ENCODE data around the gene CDH26. TPM values are rescaled to one million over a fixed set of nuclear protein-coding genes. Genes with fewer than 3 reads are reported as not detected.

Gene CDH26
- total RNA-seq, 2 experiments from 2014 or later = 0.88 to 0.91 TPM

DNA sequence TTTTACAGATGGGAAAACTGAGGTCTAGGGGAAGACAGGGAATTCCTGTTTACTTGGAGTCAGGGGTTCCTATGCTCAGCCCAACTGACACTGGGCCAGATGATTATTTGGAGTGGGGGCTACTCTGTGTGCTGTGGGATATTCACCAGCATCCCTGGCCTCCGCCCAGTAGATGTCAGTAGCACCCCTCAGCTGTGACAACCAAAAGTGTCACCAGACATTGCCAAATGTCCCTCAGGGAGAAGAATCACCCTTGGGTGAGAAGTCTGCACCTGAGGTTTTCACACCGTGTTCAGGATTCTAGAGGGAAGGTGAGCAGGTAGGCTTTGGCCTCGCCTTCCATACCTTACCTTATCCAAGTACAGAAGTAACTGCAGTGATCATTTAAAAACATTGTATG is 27.6 kb downstream of the CDH26 start:
- Mint-ChIP-seq H3K9me3 (ENCODE audit: low read depth) (no peaks in the 10 kb centered on the region), H3K27ac (no peak overlapping the region), H3K4me1 (no peaks in the 10 kb centered on the region), H3K4me3 (no peak overlapping the region), H3K36me3 (ENCODE audit: low read depth) (peaks cover 2% of the 10 kb centered on the region), H3K27me3 (no peaks in the 10 kb centered on the region)
- ChIA-PET POLR2A (no interaction called here), CTCF (interaction anchor here (0.6 to 1.0 kb wide), 2 partner anchors 72 to 219 kb away, joined by 3 to 4 read pairs; no protein-coding TSS in a partner anchor)
- DNase-seq (peak; percentile 27), ATAC-seq (no peak)
- intact Hi-C loops (cut with DNase I, micrococcal nuclease) = no loop called here

GRCh38 chr20:59987135-59987534 is 28.9 kb downstream of the CDH26 start:
- DNase-seq (no peak), ATAC-seq (no peak)
- Mint-ChIP-seq H3K27me3 (no peaks in the 10 kb centered on the region), H3K4me1 (no peaks in the 10 kb centered on the region), H3K36me3 (ENCODE audit: low read depth) (peaks cover 2% of the 10 kb centered on the region), H3K27ac (no peak overlapping the region), H3K4me3 (no peak overlapping the region), H3K9me3 (ENCODE audit: low read depth) (no peaks in the 10 kb centered on the region)
- POLR2A ChIA-PET = no interaction called here
- intact Hi-C loops (cut with DNase I, micrococcal nuclease) = no loop called here
- CTCF ChIA-PET = no interaction called here

DNA sequence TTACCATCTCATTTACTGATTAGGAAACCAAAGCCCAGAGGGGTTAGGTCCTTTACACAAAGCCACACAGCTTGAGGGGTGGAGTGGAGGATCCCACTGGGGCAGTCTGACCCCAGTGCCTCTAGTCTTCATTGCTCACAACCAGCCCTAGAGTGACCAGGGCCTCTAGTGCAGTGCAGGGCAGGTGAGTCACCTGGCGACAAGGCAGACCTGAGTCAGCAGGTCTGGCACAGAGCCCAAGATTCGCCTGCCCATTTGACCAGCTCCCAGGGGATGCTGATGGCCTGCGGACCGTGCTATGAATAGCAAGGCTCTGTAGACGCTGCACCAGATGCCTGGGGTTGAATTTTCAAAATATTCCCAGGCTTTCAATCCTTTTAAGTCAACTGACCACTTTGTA is 29.9 kb downstream of the CDH26 start:
- no peak overlapping the region for H3K27ac Mint-ChIP-seq
- ChIA-PET POLR2A (no interaction called here), CTCF (interaction anchor here (0.8 kb wide), 1 partner anchor 29 kb away, joined by 4 read pairs; the partner anchor contains the start of gene CDH26)
- H3K36me3 Mint-ChIP-seq (ENCODE audit: low read depth) = peaks cover 2% of the 10 kb centered on the region
- ATAC-seq (no peak), DNase-seq (no peak)
- no peak overlapping the region for H3K4me3 Mint-ChIP-seq
- intact Hi-C loops (cut with DNase I, micrococcal nuclease) = no loop called here
- H3K27me3 Mint-ChIP-seq = no peaks in the 10 kb centered on the region
- H3K4me1 Mint-ChIP-seq = no peaks in the 10 kb centered on the region
- H3K9me3 Mint-ChIP-seq (ENCODE audit: low read depth) = no peaks in the 10 kb centered on the region

GRCh38 chr20:59992526-59993084 is 34.4 kb downstream of the CDH26 start:
- H3K4me1 Mint-ChIP-seq = peaks cover 3% of the 10 kb centered on the region
- POLR2A ChIA-PET = no interaction called here
- no peaks in the 10 kb centered on the region for H3K9me3 Mint-ChIP-seq (ENCODE audit: low read depth)
- H3K27me3 Mint-ChIP-seq = peaks cover 3% of the 10 kb centered on the region
- intact Hi-C loops (cut with DNase I, micrococcal nuclease) = no loop called here
- ATAC-seq (no peak), DNase-seq (no peak)
- CTCF ChIA-PET = no interaction called here
- peaks cover 5% of the 10 kb centered on the region for H3K36me3 Mint-ChIP-seq (ENCODE audit: low read depth)
- H3K27ac Mint-ChIP-seq = no peak overlapping the region
- no peak overlapping the region for H3K4me3 Mint-ChIP-seq

DNA sequence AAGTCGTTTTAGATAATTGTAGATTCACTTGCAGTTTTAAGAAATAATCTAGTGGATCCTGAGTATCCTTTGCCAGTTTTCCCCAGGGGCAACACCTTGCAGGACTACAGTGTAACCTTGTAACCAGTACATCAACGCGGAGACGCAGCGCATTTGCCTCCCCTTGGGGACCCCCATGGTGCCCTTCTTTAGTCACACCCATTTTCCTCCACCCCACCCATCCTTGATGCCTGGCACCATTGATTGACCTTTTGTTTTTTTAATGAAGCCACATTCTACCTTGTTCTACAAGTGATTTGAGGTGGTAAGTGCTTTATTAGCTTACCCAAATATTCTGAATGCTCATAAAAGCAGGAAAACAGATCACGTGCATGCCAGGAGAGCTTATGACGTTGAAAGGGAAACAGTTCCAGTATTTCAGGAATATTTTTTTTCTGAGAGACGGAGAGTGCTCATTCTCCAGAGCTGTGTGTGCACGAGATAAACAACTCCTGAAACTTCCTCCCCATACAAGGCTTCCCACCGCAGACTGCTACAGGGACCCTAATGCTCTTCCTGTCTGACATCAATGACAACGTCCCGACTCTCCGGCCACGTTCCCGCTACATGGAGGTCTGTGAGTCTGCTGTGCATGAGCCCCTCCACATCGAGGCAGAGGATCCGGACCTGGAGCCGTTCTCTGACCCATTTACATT is 35.7 kb downstream of the CDH26 start:
- Mint-ChIP-seq H3K27ac (no peak overlapping the region), H3K27me3 (peaks cover 3% of the 10 kb centered on the region), H3K4me3 (no peak overlapping the region), H3K36me3 (ENCODE audit: low read depth) (peaks cover 5% of the 10 kb centered on the region), H3K9me3 (ENCODE audit: low read depth) (no peaks in the 10 kb centered on the region), H3K4me1 (peaks cover 3% of the 10 kb centered on the region)
- POLR2A ChIA-PET = no interaction called here
- intact Hi-C loops (cut with DNase I, micrococcal nuclease) = no loop called here
- CTCF ChIA-PET = no interaction called here
- no peak for ATAC-seq
- no peak for DNase-seq

DNA sequence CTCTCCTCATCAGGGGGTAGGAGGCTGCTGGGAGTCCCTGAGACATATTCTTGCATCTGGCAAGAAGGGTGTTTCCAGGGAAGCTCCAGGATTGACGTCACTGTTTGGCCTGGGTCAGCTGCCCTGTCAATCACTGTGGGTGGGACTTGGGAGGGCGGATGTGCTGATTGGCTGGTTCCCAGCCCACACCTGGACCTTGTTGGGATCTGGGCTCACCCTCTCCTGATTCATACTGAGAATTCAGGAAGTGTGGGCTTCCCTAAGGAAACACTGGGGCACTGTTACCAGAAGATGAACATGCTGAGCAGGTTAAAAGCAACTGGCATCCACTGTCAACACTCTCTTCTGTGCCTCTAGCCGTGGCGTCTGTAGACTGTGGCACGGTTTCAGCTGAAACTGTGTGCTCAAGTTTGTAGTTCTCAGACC is 36.5 kb downstream of the CDH26 start:
- H3K9me3 Mint-ChIP-seq (ENCODE audit: low read depth) = no peaks in the 10 kb centered on the region
- ATAC-seq (no peak), DNase-seq (no peak)
- peaks cover 5% of the 10 kb centered on the region for H3K36me3 Mint-ChIP-seq (ENCODE audit: low read depth)
- ChIA-PET CTCF (no interaction called here), POLR2A (no interaction called here)
- H3K4me3 Mint-ChIP-seq = no peak overlapping the region
- no peak overlapping the region for H3K27ac Mint-ChIP-seq
- peaks cover 3% of the 10 kb centered on the region for H3K4me1 Mint-ChIP-seq
- intact Hi-C loops (cut with DNase I, micrococcal nuclease) = no loop called here
- peaks cover 3% of the 10 kb centered on the region for H3K27me3 Mint-ChIP-seq

GRCh38 chr20:59996108-59996507 is 37.9 kb downstream of the CDH26 start:
- POLR2A ChIA-PET = no interaction called here
- intact Hi-C loops (cut with DNase I, micrococcal nuclease) = no loop called here
- Mint-ChIP-seq H3K27me3 (peaks cover 3% of the 10 kb centered on the region), H3K4me3 (no peak overlapping the region), H3K9me3 (ENCODE audit: low read depth) (no peaks in the 10 kb centered on the region), H3K36me3 (ENCODE audit: low read depth) (peaks cover 3% of the 10 kb centered on the region), H3K4me1 (peaks cover 3% of the 10 kb centered on the region), H3K27ac (no peak overlapping the region)
- CTCF ChIA-PET = no interaction called here
- no peak for DNase-seq
- ATAC-seq = no peak

GRCh38 chr20:59997896-59998295 is 39.7 kb downstream of the CDH26 start:
- ChIA-PET CTCF (no interaction called here), POLR2A (no interaction called here)
- H3K9me3 Mint-ChIP-seq (ENCODE audit: low read depth) = no peaks in the 10 kb centered on the region
- intact Hi-C loops (cut with DNase I, micrococcal nuclease) = no loop called here
- no peak overlapping the region for H3K27ac Mint-ChIP-seq
- no peak for DNase-seq
- peaks cover 3% of the 10 kb centered on the region for H3K36me3 Mint-ChIP-seq (ENCODE audit: low read depth)
- peaks cover 3% of the 10 kb centered on the region for H3K4me1 Mint-ChIP-seq
- peaks cover 3% of the 10 kb centered on the region for H3K27me3 Mint-ChIP-seq
- no peak overlapping the region for H3K4me3 Mint-ChIP-seq
- ATAC-seq = no peak

- Mint-ChIP-seq H3K27ac (no peak overlapping the region), H3K27me3 (no peaks in the 10 kb centered on the region), H3K36me3 (ENCODE audit: low read depth) (no peaks in the 10 kb centered on the region), H3K4me1 (no peaks in the 10 kb centered on the region), H3K4me3 (no peak overlapping the region), H3K9me3 (ENCODE audit: low read depth) (no peaks in the 10 kb centered on the region)
- intact Hi-C loops (cut with DNase I, micrococcal nuclease) = no loop called here
- CTCF ChIA-PET = no interaction called here
- POLR2A ChIA-PET = no interaction called here
- no peak for DNase-seq
- no peak for ATAC-seq
Observed at GRCh38 chr20:59999502-59999901, 41.3 kb downstream of the CDH26 start.

GRCh38 chr20:60000271-60001042 is 42.2 kb downstream of the CDH26 start:
- ChIA-PET CTCF (no interaction called here), POLR2A (no interaction called here)
- H3K4me1 Mint-ChIP-seq = no peaks in the 10 kb centered on the region
- ATAC-seq = no peak
- intact Hi-C loops (cut with DNase I, micrococcal nuclease) = no loop called here
- H3K36me3 Mint-ChIP-seq (ENCODE audit: low read depth) = no peaks in the 10 kb centered on the region
- no peak for DNase-seq
- no peaks in the 10 kb centered on the region for H3K9me3 Mint-ChIP-seq (ENCODE audit: low read depth)
- H3K4me3 Mint-ChIP-seq = no peak overlapping the region
- no peak overlapping the region for H3K27ac Mint-ChIP-seq
- H3K27me3 Mint-ChIP-seq = no peaks in the 10 kb centered on the region

DNA sequence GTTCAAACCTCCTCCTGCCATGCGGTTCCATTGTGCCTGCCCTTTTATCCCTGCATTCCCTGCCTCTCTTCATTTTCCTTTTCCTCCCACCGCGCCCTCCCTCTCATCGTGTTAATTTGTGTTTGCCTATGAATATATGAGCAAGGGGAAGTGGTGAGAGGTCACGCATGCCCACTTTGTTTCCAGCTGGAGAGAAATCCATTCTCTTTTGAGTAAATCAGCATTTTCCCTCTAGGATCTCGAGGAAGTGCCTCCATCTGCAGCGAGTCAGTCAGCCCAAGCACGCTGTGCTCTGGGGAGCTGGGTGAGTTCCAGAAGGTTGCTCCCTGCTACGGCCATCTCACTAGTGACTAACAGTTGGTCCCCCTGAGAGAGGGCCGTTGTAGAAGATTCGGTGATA is 42.9 kb downstream of the CDH26 start:
- intact Hi-C loops (cut with DNase I, micrococcal nuclease) = no loop called here
- no peaks in the 10 kb centered on the region for H3K27me3 Mint-ChIP-seq
- H3K36me3 Mint-ChIP-seq (ENCODE audit: low read depth) = no peaks in the 10 kb centered on the region
- H3K4me1 Mint-ChIP-seq = no peaks in the 10 kb centered on the region
- ChIA-PET CTCF (no interaction called here), POLR2A (no interaction called here)
- DNase-seq (no peak), ATAC-seq (no peak)
- H3K27ac Mint-ChIP-seq = no peak overlapping the region
- H3K4me3 Mint-ChIP-seq = no peak overlapping the region
- H3K9me3 Mint-ChIP-seq (ENCODE audit: low read depth) = no peaks in the 10 kb centered on the region

DNA sequence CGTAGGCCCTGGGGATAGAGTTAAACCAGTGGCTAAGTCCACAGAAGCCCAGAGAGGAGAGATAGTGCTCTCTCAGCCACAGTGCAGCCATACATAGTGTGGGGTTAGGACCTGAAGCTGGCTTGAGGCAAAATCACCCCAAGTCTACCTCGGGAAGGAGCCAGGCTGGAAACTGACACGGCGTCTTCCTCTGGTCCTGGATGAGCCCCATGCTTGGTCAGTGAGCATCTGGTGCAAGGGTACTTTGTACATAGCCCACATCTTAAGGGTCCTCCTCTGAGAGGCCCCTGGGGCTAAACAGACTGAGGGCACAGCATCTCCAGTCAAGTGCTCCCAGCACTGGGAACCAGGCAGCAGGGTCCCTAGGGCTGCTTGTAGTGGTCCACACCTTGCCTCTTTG is 45.6 kb downstream of the CDH26 start:
- ChIA-PET CTCF (no interaction called here), POLR2A (no interaction called here)
- Mint-ChIP-seq H3K4me1 (peaks cover 3% of the 10 kb centered on the region), H3K27ac (no peak overlapping the region), H3K27me3 (no peaks in the 10 kb centered on the region), H3K4me3 (no peak overlapping the region), H3K36me3 (ENCODE audit: low read depth) (no peaks in the 10 kb centered on the region), H3K9me3 (ENCODE audit: low read depth) (no peaks in the 10 kb centered on the region)
- intact Hi-C loops (cut with DNase I, micrococcal nuclease) = no loop called here
- DNase-seq = no peak
- no peak for ATAC-seq
